IMR-90 (cell line): ENCODE data around the gene IGDCC3. TPM values are rescaled to one million over a fixed set of nuclear protein-coding genes. Genes with fewer than 3 reads are reported as not detected.

Experiments used
- ATAC-seq: fragments of 200-7000 bp; cut with Tn5 transposase; 2 replicates; pipeline ENCODE4 v1.9.1; 2020; ENCODE audit warnings: low read depth, mild to moderate bottlenecking, moderate library complexity
- BruUV-seq: library from RNA; stranded (reverse); fragments of 400-500 nt; replicated peaks from 2 replicates; lab custom pipeline; 2021; lab: Mats Ljungman, UMichigan
- CTCF ChIA-PET: fragments of 300-600 bp; formaldehyde crosslinking; extraction: SDS; loops from one replicate; lab custom pipeline; 2021; ENCODE audit warnings: antibody characterized with exemption; lab: Yijun Ruan, JAX
- POLR2A ChIA-PET: fragments of 300-600 bp; sonication (Branson Sonifier 250); formaldehyde crosslinking; loops from one replicate; lab custom pipeline; 2022; ENCODE audit warnings: antibody characterized with exemption; ENCODE audit not compliant: unreplicated experiment; lab: Charles Lee
- DNase-seq: peaks from one replicate; pipeline ENCODE4 v3.0.0; 2013
- H2AFZ ChIP-seq: replicated peaks from 2 replicates; pipeline ENCODE3; 2013; ENCODE audit warnings: low read length, mild to moderate bottlenecking; ENCODE audit not compliant: poor library complexity
- H2AK5ac ChIP-seq: 2 replicates; pipeline ENCODE4 v1.6.1; 2013; ENCODE audit warnings: low read depth, low read length, inconsistent platforms
- H2AK9ac ChIP-seq: replicated peaks from 2 replicates; pipeline ENCODE3; 2013; ENCODE audit warnings: mild to moderate bottlenecking, low read depth, low read length, moderate library complexity; ENCODE audit not compliant: poor library complexity
- H2BK120ac ChIP-seq: 2 replicates; pipeline ENCODE4 v1.6.1; 2013; ENCODE audit warnings: low read depth, low read length, inconsistent platforms
- H2BK15ac ChIP-seq: 3 replicates; pipeline ENCODE4 v1.6.1; 2013; ENCODE audit warnings: low read depth, low read length, inconsistent platforms
- H2BK20ac ChIP-seq: 2 replicates; pipeline ENCODE4 v1.6.1; 2013; ENCODE audit warnings: low read depth, mild to moderate bottlenecking, inconsistent platforms, low read length, moderate library complexity
- H2BK5ac ChIP-seq: 2 replicates; pipeline ENCODE4 v1.6.1; 2013; ENCODE audit warnings: mild to moderate bottlenecking, low read depth, low read length, inconsistent platforms; ENCODE audit not compliant: poor library complexity, severe bottlenecking
- H3K14ac ChIP-seq: replicated peaks from 2 replicates; pipeline ENCODE4 v1.6.1; 2013; ENCODE audit warnings: low read depth, low read length, inconsistent platforms
- H3K18ac ChIP-seq: 2 replicates; pipeline ENCODE4 v1.6.1; 2013; ENCODE audit warnings: low read depth, low read length, control low read depth
- H3K23ac ChIP-seq: 2 replicates; pipeline ENCODE4 v1.6.1; 2013; ENCODE audit warnings: low read depth, low read length, inconsistent platforms
- H3K27ac ChIP-seq: 2 replicates; pipeline ENCODE4 v1.5.1; 2013; ENCODE audit warnings: mild to moderate bottlenecking, control low read depth, low read length; ENCODE audit not compliant: insufficient read depth
- H3K27me3 ChIP-seq: 2 replicates; pipeline ENCODE4 v1.6.1; 2013; ENCODE audit warnings: low read length; ENCODE audit not compliant: control insufficient read depth, insufficient read depth
- H3K36me3 ChIP-seq: 2 replicates; pipeline ENCODE4 v1.6.1; 2013; ENCODE audit warnings: low read length, mixed read lengths; ENCODE audit not compliant: control insufficient read depth, insufficient read depth
- H3K4ac ChIP-seq: 2 replicates; pipeline ENCODE4 v1.6.1; 2013; ENCODE audit warnings: low read depth, low read length, inconsistent platforms
- H3K4me1 ChIP-seq: 2 replicates; pipeline ENCODE4 v1.6.1; 2013; ENCODE audit warnings: low read length, mixed read lengths; ENCODE audit not compliant: control insufficient read depth, insufficient read depth
- H3K4me2 ChIP-seq: 2 replicates; pipeline ENCODE4 v1.6.1; 2013; ENCODE audit warnings: low read depth, mild to moderate bottlenecking, control low read depth, low read length, moderate library complexity
- H3K4me3 ChIP-seq: 2 replicates; pipeline ENCODE4 v1.5.1; 2013; ENCODE audit warnings: low read depth, mild to moderate bottlenecking, control low read depth, low read length, moderate library complexity; ENCODE audit not compliant: insufficient read depth
- H3K56ac ChIP-seq: 2 replicates; pipeline ENCODE4 v1.6.1; 2013; ENCODE audit warnings: low read length, inconsistent platforms; ENCODE audit not compliant: insufficient read depth; ENCODE audit errors: extremely low read depth
- H3K79me1 ChIP-seq, 2 experiments: 2 replicates each; pipeline ENCODE4 v1.6.1; 2013; ENCODE audit warnings: low read length in 2 of 2, inconsistent platforms in 1 of 2, low read depth in 1 of 2
- H3K9ac ChIP-seq: 2 replicates; pipeline ENCODE4 v1.6.1; 2013; ENCODE audit warnings: low read depth, low read length, control low read depth
- H3K9me1 ChIP-seq: 2 replicates; pipeline ENCODE4 v1.6.1; 2013; ENCODE audit warnings: low read length, inconsistent platforms; ENCODE audit not compliant: insufficient read depth
- H3K9me3 ChIP-seq: 2 replicates; pipeline ENCODE4 v1.6.1; 2013; ENCODE audit warnings: low read length; ENCODE audit not compliant: control insufficient read depth, insufficient read depth
- H4K20me1 ChIP-seq: 2 replicates; pipeline ENCODE4 v1.6.1; 2013; ENCODE audit warnings: low read length, inconsistent platforms; ENCODE audit not compliant: insufficient read depth
- H4K5ac ChIP-seq: 2 replicates; pipeline ENCODE4 v1.6.1; 2013; ENCODE audit warnings: mild to moderate bottlenecking, low read depth, low read length, control low read depth
- H4K8ac ChIP-seq, 2 experiments: 2 replicates each; pipeline ENCODE4 v1.6.1; 2013; ENCODE audit warnings: low read depth in 2 of 2, low read length in 2 of 2, control low read depth in 1 of 2, inconsistent platforms in 1 of 2
- H4K91ac ChIP-seq: 2 replicates; pipeline ENCODE4 v1.6.1; 2013; ENCODE audit warnings: low read depth, low read length, inconsistent platforms; ENCODE audit not compliant: insufficient read depth
- CHD1 ChIP-seq: IDR thresholded peaks from 2 replicates; pipeline ENCODE4 v1.6.1; 2012; ENCODE audit warnings: low read depth, low read length, improper control_type of control experiment
- FOS ChIP-seq: fragments of 150-350 bp; IDR thresholded peaks from 2 replicates; pipeline ENCODE4 v1.6.1; 2016; ENCODE audit warnings: low read depth, low read length
- WGBS, 2 experiments: methylation state at CpG; one replicate each; pipeline versions ENCODE4 v1.1.5 to v1.1.7; 2013; ENCODE audit warnings: missing lambda C conversion rate in 2 of 2; ENCODE audit not compliant: insufficient read length in 1 of 2; ENCODE audit errors: extremely low coverage in 2 of 2; 5-methylcytosine and 5-hydroxymethylcytosine counted together
- dilution Hi-C: fragments of 300-500 bp; cut with HindIII; formaldehyde crosslinking; loops from one replicate; pipeline ENCODE4 v1.14.3; 2018; ENCODE audit warnings: low sequenced_read_pairs; ENCODE audit not compliant: unreplicated experiment
- in situ Hi-C: fragments of 300-500 bp; cut with MboI; formaldehyde crosslinking; loops from 3 replicates; pipeline ENCODE4 v1.14.3; 2019; ENCODE audit warnings: low sequenced_read_pairs, inconsistent platforms, mixed read lengths
- intact Hi-C: fragments of 100-400 bp; cut with micrococcal nuclease; formaldehyde crosslinking; loops from 2 replicates; pipeline ENCODE4 v1.10.0; 2022
- polyA plus RNA-seq, 3 experiments: library from polyadenylated mRNA; depleted of rRNA; stranded (reverse); fragments of >200 nt; gene quantifications; 2 replicates each; pipeline ENCODE4 v1.2.3, GENCODE V29; 2012; ENCODE audit warnings: low replicate concordance in 1 of 3
- total RNA-seq: library from RNA; depleted of rRNA; stranded (reverse); fragments of >200 nt; gene quantifications from 2 replicates; pipeline ENCODE4 v1.2.3, GENCODE V29; 2012

IGDCC3 gene
- total and polyA plus RNA-seq, 2 of the 4 experiments (the other 2 are of a cell fraction), result 0.18 to 0.19 TPM

DNA sequence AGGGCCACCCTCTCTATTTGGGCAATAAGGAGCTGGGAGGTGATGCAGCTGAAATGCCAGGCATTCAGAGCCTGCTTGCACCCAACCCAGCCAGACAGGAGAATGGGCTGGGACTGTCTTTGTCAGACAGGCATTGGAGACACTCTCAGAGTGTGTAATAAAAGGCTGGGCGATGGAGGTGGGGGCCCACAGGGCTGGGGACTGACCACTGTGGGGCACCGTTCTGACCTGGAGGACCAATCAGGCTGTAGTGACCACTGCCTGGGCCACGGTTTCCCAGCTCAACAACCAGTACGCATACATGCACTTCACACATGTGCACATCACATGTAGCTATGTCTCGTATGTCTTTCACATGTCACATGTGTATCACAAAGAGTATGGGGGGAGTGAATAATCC lies 5.7 kb upstream of the IGDCC3 start:
- Histone ChIP-seq H4K8ac (no peak overlapping the region), H2BK5ac (no peak overlapping the region), H4K5ac (no peak overlapping the region), H3K9ac (no peak overlapping the region), H3K4me2 (no peak overlapping the region), H3K79me1 (no peaks in the 10 kb centered on the region), H2BK120ac (no peak overlapping the region), H2AK9ac (no peak overlapping the region), H3K18ac (no peak overlapping the region), H2BK20ac (no peak overlapping the region), H3K9me1 (no peaks in the 10 kb centered on the region), H2BK15ac (no peak overlapping the region), H2AK5ac (no peak overlapping the region), H3K56ac (no peak overlapping the region), H3K9me3 (no peaks in the 10 kb centered on the region), H3K14ac (no peak overlapping the region), H3K4me3 (no peak overlapping the region), H2AFZ (no peak overlapping the region), H3K27ac (no peak overlapping the region), H4K91ac (no peak overlapping the region), H3K4ac (no peak overlapping the region), H3K36me3 (peaks cover 3% of the 10 kb centered on the region; the same call in 1 of the 2 replicates), H3K4me1 (peaks cover 2% of the 10 kb centered on the region; the same call in 1 of the 2 replicates), H3K27me3 (peaks cover 31% of the 10 kb centered on the region), H3K23ac (no peak overlapping the region), H4K20me1 (peaks cover 1% of the 10 kb centered on the region; the same call in 1 of the 2 replicates)
- POLR2A ChIA-PET, result no interaction called here
- dilution Hi-C loops, result no loop called here
- CTCF ChIA-PET, result interaction anchor here (1.1 kb wide), 1 partner anchor 65 kb away, joined by 3 read pairs; no protein-coding TSS in a partner anchor
- no peak for TF ChIP-seq FOS
- TF ChIP-seq CHD1, result no peak
- intact Hi-C loops, result no loop called here
- in situ Hi-C loops, result loop anchor here (5.0 to 10.0 kb wide), 2 partner anchors 66 to 189 kb away; no protein-coding TSS in a partner anchor
- no CpG with 5 or more reads among the region's 5 CpGs for WGBS, 2 experiments
- DNase-seq (no peak), ATAC-seq (no peak)
- no TSS peak for BruUV-seq
